Left ventricle myocardium inferior (tissue), 1 donor: Measurements from ENCODE around the gene CISD1. TPM values are rescaled to one million over a fixed set of nuclear protein-coding genes. Genes with fewer than 3 reads are reported as not detected.
"Not testable (repeated sequence)": the region's sequence is repeated elsewhere in the genome, so short reads cannot be mapped to it uniquely, and the experiment has no call there.

Experiments used
- DNase-seq: peaks from one replicate; pipeline ENCODE4 v3.0.0-alpha.2; 2020
- H3K27ac ChIP-seq: fragments of 200-600 bp; replicated peaks from 2 replicates; pipeline ENCODE4 v1.8.0; 2021
- H3K27me3 ChIP-seq: fragments of 200-600 bp; 2 replicates; pipeline ENCODE4 v1.8.0; 2021; ENCODE audit warnings: low read depth
- H3K36me3 ChIP-seq: fragments of 200-600 bp; 2 replicates; pipeline ENCODE4 v1.8.0; 2021
- H3K4me1 ChIP-seq: fragments of 200-600 bp; 2 replicates; pipeline ENCODE4 v1.8.0; 2021
- H3K4me3 ChIP-seq: fragments of 200-600 bp; 2 replicates; pipeline ENCODE4 v1.8.0; 2021; ENCODE audit warnings: mild to moderate bottlenecking, moderate library complexity
- H3K9me3 ChIP-seq: fragments of 200-600 bp; replicated peaks from 2 replicates; pipeline ENCODE4 v1.8.0; 2021
- CTCF ChIP-seq: fragments of 200-600 bp; IDR thresholded peaks from 2 replicates; pipeline ENCODE4 v1.8.0; 2021; ENCODE audit warnings: antibody characterized with exemption, mild to moderate bottlenecking, borderline replicate concordance
- intact Hi-C: fragments of 100-400 bp; cut with micrococcal nuclease; formaldehyde crosslinking; loops from one replicate; pipeline ENCODE4 v1.11.0; 2022
- total RNA-seq: library from RNA; stranded (reverse); fragmentation: NEBNext Ultra II Directional; extraction: Animal tissue kit (Norgen Biotek cat#: 25700); gene quantifications from one replicate; pipeline ENCODE4 v1.2.1, GENCODE V29; 2021
- donor health status: DM: no; HTN: yes; CAD: no; lungs with severe emphysema.

The CISD1 gene
- total RNA-seq, 1 donor from 2014 or later: 173 TPM

- intact Hi-C loops: no loop called here
Measured at GRCh38 chr10:58237014-58237834, 31.7 kb upstream of the CISD1 start.

GRCh38 chr10:58239561-58240169, 29.3 kb upstream of the CISD1 start:
- peaks cover 21% of the 10 kb centered on the region for H3K4me1 ChIP-seq
- no peak for DNase-seq
- peaks cover 29% of the 10 kb centered on the region for H3K36me3 ChIP-seq
- no peak overlapping the region for H3K27ac ChIP-seq
- H3K9me3 ChIP-seq: no peaks in the 10 kb centered on the region
- TF ChIP-seq CTCF: no peak
- no peaks in the 10 kb centered on the region for H3K27me3 ChIP-seq
- intact Hi-C loops: no loop called here
- no peak overlapping the region for H3K4me3 ChIP-seq

More at GRCh38 chr10:58237014-58237834, 31.7 kb upstream of the CISD1 start:
- H3K4me3 ChIP-seq: no peak overlapping the region
- no peak for TF ChIP-seq CTCF
- H3K27me3 ChIP-seq: no peaks in the 10 kb centered on the region
- H3K9me3 ChIP-seq: peaks cover 4% of the 10 kb centered on the region
- H3K36me3 ChIP-seq: peaks cover 42% of the 10 kb centered on the region
- no peak overlapping the region for H3K27ac ChIP-seq
- no peak for DNase-seq
- H3K4me1 ChIP-seq: peaks cover 21% of the 10 kb centered on the region

GRCh38 chr10:58240531-58240930, 28.4 kb upstream of the CISD1 start:
- intact Hi-C loops: no loop called here
- H3K9me3 ChIP-seq: no peaks in the 10 kb centered on the region
- no peak for DNase-seq
- H3K36me3 ChIP-seq: peaks cover 20% of the 10 kb centered on the region
- peaks cover 21% of the 10 kb centered on the region for H3K4me1 ChIP-seq
- no peak for TF ChIP-seq CTCF
- H3K4me3 ChIP-seq: no peak overlapping the region
- H3K27ac ChIP-seq: no peak overlapping the region
- no peaks in the 10 kb centered on the region for H3K27me3 ChIP-seq

GRCh38 chr10:58241346-58241745, 27.6 kb upstream of the CISD1 start:
- Histone ChIP-seq H3K36me3 (peaks cover 12% of the 10 kb centered on the region), H3K27ac (no peak overlapping the region), H3K9me3 (peaks cover 4% of the 10 kb centered on the region), H3K4me1 (peaks cover 21% of the 10 kb centered on the region), H3K4me3 (no peak overlapping the region), H3K27me3 (no peaks in the 10 kb centered on the region)
- intact Hi-C loops: no loop called here
- no peak for TF ChIP-seq CTCF
- no peak for DNase-seq

- Histone ChIP-seq H3K27me3 (no peaks in the 10 kb centered on the region), H3K4me1 (peaks cover 21% of the 10 kb centered on the region), H3K27ac (no peak overlapping the region), H3K9me3 (peaks cover 11% of the 10 kb centered on the region), H3K36me3 (no peaks in the 10 kb centered on the region), H3K4me3 (no peak overlapping the region)
- no peak for DNase-seq
- intact Hi-C loops: no loop called here
- TF ChIP-seq CTCF: no peak
Measured at GRCh38 chr10:58243269-58243668, 25.7 kb upstream of the CISD1 start.

GRCh38 chr10:58243801-58244200, 25.2 kb upstream of the CISD1 start:
- DNase-seq, intact Hi-C loops, H3K36me3 ChIP-seq, H3K27ac ChIP-seq, H3K4me3 ChIP-seq, H3K27me3 ChIP-seq: not testable (repeated sequence)
- Histone ChIP-seq H3K9me3 (peaks cover 11% of the 10 kb centered on the region), H3K4me1 (peaks cover 16% of the 10 kb centered on the region)

- H3K27ac ChIP-seq, H3K27me3 ChIP-seq, H3K36me3 ChIP-seq, intact Hi-C loops, H3K4me3 ChIP-seq, DNase-seq: not testable (repeated sequence)
- Histone ChIP-seq H3K4me1 (peaks cover 13% of the 10 kb centered on the region), H3K9me3 (peaks cover 11% of the 10 kb centered on the region)
Measured at GRCh38 chr10:58244242-58244641, 24.7 kb upstream of the CISD1 start.

- H3K4me1 ChIP-seq: peaks cover 13% of the 10 kb centered on the region
- H3K27me3 ChIP-seq, H3K36me3 ChIP-seq, intact Hi-C loops, H3K4me3 ChIP-seq, H3K27ac ChIP-seq, DNase-seq: not testable (repeated sequence)
- peaks cover 11% of the 10 kb centered on the region for H3K9me3 ChIP-seq
Measured at GRCh38 chr10:58244666-58245065, 24.3 kb upstream of the CISD1 start.
